ENCODE data around the gene CFAP61. TPM values are rescaled to one million over a fixed set of nuclear protein-coding genes. Genes with fewer than 3 reads are reported as not detected.

The CFAP61 gene
- total RNA-seq, 1 donor from 2014 or later: not detected

DNA sequence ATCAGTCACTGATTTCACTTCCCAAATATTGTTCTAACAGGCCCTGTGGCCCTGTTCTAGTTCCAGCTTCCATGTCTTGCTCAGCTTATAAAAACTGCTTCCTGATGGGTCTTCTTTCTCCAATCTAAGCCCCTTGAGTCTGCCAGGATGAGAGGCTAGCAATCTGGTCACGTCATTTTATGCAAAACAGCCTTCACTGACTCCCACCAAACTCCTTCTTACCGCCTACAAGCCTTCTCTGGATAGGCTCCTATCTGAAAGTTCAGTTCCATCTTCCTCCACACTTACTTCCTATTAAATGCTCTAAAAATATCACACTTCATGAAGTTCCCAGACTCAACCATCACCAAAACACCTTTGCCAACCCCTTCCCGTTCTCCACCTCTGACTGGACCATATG lies 15.6 kb upstream of the CFAP61 start:
- no peak overlapping the region for H3K4me3 ChIP-seq (ENCODE audit: low read depth, low read length)
- DNase-seq (ENCODE audit: low read depth): no peak
- TF ChIP-seq, protein P1, sequence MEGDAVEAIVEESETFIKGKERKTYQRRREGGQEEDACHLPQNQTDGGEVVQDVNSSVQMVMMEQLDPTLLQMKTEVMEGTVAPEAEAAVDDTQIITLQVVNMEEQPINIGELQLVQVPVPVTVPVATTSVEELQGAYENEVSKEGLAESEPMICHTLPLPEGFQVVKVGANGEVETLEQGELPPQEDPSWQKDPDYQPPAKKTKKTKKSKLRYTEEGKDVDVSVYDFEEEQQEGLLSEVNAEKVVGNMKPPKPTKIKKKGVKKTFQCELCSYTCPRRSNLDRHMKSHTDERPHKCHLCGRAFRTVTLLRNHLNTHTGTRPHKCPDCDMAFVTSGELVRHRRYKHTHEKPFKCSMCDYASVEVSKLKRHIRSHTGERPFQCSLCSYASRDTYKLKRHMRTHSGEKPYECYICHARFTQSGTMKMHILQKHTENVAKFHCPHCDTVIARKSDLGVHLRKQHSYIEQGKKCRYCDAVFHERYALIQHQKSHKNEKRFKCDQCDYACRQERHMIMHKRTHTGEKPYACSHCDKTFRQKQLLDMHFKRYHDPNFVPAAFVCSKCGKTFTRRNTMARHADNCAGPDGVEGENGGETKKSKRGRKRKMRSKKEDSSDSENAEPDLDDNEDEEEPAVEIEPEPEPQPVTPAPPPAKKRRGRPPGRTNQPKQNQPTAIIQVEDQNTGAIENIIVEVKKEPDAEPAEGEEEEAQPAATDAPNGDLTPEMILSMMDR (conservative IDR thresholded peaks at IDR 0.05; ENCODE audit: low read depth, low read length): no peak

DNA sequence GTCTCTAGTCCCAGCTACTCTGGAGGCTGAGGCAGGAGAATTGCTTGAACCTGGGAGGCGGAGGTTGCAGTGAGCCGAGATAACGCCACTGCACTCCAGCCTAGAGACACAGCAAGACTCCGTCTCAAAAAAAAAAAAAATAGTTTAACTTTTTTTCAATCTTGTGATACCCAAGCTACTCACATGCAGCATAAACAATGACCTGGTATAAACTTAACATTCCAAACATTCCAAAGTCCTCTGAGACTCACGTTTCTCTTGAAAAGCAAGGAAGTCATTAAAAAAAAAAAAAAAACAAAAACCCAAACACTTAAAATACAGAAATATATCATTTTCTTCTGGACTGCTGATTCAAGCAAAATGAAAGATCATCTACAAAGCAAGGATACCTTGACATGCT lies 14.4 kb upstream of the CFAP61 start:
- TF ChIP-seq, protein P1 (conservative IDR thresholded peaks at IDR 0.05; ENCODE audit: low read depth, low read length): no peak

DNA sequence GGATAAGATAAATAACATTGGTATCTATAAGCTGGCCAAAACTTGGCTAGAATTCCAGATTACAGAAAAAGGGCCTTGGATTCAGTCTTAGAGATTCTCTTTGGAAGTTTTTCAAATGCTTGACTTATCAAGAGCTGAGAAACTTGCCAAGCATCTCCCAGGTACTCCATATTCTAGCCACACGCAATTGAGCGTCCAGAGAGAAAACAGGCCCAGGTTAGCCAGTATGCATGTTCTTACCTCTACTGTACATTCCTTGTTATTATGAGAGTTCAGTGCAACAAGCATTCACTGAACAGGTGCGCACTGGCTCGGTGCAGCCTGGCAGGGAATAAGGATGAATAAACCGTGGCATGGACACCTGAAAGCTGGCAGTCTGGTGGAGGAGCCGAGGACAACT lies 13.7 kb upstream of the CFAP61 start:
- H3K4me3 ChIP-seq (ENCODE audit: low read depth, low read length): no peak overlapping the region
- TF ChIP-seq, protein P1 (conservative IDR thresholded peaks at IDR 0.05; ENCODE audit: low read depth, low read length): no peak
- DNase-seq (ENCODE audit: low read depth): no peak

More for the DNA sequence above, 14.4 kb upstream of the CFAP61 start:
- no peak for DNase-seq (ENCODE audit: low read depth)
- H3K4me3 ChIP-seq (ENCODE audit: low read depth, low read length): no peak overlapping the region

DNA sequence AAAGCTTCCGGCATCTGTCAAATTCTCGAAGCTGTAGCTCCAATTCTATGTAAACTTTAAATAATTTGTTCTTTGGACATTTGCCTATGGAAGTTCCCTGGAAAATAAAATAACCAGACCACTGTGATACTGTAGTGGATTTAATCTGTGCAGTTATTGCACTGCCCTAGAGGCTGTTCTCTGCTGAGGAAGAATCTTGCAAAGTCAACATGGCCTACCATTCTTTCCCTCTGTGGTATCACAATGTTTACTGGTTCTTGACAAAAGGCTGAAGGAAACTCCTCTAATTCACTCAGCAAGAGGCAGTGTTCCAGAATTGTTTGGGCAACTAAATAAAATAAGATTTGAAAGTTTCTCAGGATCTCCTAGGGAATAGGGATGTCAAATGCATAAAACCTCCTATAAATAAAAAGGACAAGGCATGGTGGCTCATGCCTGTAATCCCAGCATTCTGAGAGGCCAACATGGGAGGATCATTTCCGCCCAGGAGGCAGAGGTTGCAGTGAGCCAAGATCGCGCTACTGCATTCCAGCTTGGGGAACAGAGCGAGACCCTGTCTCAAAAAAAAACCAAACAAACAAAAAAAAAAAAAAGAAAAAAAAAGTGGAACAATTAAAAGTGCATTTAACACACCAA lies 12.5 kb upstream of the CFAP61 start:
- TF ChIP-seq, protein P1 (conservative IDR thresholded peaks at IDR 0.05; ENCODE audit: low read depth, low read length): no peak
- no peak for DNase-seq (ENCODE audit: low read depth)
- no peak overlapping the region for H3K4me3 ChIP-seq (ENCODE audit: low read depth, low read length)

DNA sequence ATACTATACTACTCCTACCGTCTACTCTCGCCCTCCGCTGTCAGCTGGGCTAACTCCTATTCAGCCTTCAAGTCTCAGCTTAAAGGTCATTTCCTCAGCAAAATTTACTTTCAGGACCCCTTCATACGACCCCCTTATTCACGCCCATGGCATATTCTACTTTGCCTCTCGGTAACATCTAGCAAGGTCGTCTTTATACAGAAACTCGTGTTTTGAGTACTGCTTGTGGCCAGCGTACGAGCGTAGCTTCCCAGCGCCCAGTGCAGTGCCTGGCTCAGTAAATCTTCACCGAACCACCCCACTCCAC lies 612 bp upstream of the CFAP61 start:
- peak overlapping the region; percentile 92 for H3K4me3 ChIP-seq (ENCODE audit: low read depth, low read length)
- TF ChIP-seq, protein P1 (conservative IDR thresholded peaks at IDR 0.05; ENCODE audit: low read depth, low read length): no peak
- no peak for DNase-seq (ENCODE audit: low read depth)

DNA sequence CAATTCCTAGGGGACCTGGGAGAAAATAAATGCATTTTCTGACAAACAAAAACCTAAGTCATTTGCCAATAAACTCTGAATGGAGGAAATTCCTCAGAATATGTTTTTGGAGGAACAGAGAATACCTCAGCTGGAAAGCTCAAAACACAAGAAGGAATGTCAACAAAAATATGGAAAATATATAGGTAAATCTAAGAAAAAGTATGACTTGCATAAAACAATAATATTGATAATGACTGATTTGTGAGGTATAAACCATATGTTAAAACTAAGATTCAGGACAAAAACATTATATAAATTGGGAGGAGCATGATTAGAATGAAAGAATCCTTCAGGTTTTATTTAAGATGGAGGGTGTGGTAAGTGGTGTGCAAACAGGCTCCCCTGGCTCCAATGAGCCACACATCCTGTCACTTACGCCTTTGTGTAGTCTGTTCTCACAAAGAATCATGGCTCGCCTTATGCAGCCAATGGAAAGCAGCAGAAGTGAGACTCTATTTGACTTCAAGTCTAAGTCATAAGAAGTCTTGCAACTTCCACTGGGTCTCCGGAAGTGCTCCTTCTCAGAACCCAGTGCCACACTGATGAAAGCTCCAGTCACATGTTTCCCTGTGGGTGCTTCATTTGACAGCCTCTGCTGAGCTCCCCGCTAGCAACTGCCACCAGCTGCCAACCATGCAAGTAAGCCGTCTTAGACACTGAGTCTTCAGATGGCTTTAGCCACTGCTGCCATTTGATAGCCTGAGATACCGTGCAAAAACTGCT lies 8.1 kb downstream of the CFAP61 start:
- TF ChIP-seq, protein P1 (conservative IDR thresholded peaks at IDR 0.05; ENCODE audit: low read depth, low read length): no peak
- H3K4me3 ChIP-seq (ENCODE audit: low read depth, low read length): no peak overlapping the region
- no peak for DNase-seq (ENCODE audit: low read depth)

Measured in epithelial cell of proximal tubule (primary cell).